Activated T-cell treated with anti-CD3 and anti-CD28 coated beads for 4 hours (primary cell): ENCODE data around the gene GRAP.

Experiments
- DNase-seq: peaks from one replicate; pipeline ENCODE4 v3.0.0-alpha.2; 2020

GRAP gene

DNA sequence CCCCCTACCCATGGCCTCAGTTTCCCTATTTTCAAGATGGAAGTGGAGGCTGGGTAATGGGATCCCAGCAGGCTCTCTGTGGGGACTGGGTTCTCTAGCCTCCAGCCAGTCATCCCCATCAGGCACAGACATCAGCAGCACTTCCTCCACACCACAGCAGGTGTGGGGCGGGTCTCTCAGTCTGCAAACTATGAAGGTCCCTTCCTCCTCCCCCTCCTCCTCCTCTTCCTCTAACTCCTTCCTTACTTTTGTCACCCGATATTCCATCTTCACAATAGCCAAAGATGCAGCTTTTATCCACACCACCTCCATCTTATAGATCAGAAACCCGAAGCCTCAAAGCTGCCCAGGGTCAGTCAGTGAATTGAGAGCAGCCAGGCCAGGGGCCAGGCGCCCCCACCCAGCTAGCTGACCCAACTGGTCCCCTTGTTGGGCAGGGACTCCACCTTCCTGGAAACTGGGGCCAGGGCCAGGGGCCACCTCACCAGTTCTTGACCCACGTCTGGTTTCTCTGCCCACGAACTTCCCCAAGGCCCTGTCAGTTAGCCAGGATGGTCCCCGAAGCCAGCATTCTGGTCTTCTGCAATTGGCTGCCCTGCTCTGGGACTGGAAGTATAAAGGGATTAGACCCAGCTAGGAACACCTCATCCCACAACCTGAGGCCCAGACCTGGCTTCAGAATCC is 44.7 kb downstream of the GRAP start:
- no peak for DNase-seq

DNA sequence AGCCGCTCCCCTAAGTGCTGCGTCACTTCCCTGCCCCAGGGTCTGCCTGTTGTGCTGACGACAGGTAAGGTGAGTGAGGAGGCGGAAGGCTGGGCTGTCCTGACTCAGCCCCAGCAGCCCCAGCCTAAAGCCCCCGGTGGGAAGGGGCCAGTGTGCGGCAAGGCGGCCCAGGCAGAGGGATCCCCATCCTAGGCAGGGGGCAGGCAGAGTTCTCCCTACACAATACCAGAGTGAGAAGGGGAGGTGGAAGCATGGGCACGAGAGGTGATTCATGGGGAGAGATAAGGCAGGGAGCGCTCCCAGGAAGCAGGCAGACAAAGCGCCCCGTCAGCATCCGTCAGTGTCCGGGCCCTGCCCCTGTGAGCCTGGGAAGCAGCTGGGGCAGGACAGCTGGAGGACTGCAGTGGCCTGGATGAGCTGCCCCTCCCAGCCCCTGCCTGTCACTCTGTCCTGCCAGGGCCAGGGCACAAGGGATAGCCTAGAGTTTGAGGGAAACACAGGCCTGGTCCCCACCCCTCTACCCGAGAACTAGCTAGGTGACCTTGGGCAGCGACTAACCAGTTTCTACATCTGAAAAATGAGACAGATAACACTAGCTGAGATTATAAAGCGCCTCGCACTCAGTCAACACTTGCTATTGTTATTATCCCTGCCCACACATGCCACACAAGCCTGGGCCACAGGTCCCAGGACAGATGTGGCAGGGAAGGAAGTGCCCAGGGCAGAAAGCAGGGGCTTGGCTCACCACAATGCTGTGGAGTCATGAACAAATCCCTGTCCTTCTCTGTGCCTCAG is 46.0 kb downstream of the GRAP start:
- no peak for DNase-seq

DNA sequence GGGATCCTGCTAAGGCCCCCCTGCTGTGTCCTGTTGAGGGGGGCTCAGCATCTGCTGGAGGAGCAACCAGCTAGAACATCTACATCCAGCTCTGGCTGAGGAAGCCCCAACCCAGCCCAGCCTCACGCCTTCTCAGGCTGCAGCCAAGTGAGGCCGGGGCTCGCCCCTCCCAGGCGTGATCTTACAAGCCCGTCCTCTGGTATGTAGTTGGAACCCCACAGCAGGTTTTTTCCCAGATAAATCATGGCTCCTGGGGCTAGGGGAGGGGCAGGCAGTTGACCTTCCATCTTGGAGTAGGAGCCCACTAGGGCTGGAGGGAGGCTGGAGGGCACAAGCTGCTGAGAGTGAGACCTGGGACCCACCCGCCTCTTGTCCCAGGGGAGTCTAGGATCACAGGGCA is 46.8 kb downstream of the GRAP start:
- no peak for DNase-seq

DNA sequence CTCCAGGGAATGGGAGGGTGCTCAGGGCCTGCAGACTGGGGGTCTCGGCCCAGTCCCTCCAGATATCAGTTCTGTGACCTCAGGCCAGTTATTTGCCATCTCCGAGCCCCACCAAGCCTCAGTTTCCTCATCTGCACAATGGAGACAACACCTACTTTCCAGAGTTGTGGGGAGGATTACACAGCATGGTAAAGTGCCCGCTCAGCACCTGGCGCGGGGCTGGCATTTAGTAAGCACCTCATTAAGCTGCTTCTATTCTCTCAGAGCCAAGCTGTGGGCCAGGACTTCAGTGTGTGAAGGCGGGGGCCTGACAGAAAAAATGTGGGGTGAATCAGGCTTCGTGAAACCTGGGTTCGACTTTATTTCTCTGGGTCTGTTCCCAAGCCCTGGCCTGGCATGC is 47.4 kb downstream of the GRAP start:
- no peak for DNase-seq

DNA sequence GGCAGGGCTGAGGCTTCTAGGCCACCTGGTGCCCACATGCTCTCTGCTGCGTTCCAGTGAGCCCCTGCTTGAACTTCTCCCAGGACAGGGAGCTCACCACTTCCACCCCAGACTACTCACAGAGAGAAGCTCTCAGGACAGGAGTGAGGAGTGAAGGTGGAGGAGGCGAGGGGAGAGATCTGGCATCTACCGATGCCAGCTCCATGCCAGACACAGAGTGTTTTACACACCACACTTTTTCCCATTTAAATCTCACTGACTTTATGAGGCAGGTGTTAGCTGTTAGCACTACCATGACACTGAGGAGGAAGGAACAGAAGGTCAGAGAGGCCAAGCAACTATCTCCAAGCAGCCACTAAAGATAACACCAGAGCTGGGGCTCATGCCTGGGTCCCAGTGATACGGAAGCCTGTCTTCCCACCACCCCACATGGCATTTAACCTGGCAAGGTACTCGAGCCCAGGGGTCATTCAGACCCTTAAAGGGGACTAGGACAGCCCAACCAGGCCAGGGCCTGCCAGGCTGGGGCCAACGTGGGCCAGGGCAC is 49.0 kb downstream of the GRAP start:
- DNase-seq = no peak

DNA sequence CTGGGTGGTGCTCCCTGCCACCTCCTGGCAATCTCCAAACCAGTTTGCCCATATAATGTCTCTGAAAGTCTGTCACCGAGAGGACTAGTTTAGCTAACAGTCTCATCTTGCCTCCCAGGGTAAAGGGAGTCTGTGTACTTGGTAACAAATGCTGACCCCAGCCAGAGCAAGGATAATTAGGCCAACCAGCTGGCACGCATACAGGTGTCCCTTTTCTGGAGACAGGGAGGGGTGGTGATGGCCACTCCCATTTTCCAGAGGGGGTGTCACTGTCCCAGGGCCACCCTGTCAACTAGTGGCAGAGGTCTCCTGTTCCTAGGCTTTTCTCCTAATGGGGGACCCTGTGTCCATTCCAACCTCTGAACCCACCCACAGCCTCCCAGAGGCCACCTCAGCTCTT is 50.3 kb downstream of the GRAP start:
- no peak for DNase-seq

DNA sequence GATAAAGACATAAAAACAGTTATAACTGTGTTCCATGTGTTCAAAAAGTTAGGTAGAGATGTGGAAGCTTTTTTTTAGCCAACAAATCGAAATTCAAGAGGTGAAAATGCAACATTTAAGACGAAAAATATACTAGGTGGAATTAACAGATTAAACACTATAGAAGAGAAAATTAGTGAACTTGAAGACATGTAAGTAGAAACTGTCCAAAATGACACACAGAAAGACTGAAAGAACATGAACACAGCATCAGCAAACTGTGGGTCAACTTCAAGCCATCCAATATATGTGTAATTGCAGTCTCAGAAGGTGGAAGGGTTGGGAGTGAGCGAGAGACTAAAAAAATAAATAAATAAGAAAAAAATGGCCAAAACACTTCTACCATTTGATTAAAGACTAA is 51.5 kb downstream of the GRAP start:
- DNase-seq = no peak

DNA sequence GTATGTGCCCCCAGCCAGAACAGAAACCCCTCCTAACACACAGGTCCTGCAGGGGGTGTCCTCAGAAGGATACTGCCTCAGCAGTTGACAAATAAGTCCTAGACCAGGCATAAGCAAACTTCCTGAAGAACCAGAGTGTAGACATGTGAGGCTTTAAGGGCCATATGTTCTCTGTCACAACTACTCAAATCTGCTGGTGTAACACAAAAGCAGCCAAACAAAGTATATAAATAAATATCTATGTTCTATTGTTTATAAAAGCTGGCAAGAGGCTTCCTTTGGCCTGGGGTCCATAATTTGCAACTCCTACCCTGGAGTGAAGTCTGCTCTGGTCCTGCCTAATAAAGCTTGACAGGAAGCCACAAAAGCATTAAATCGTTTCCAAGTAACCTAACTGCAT is 52.1 kb downstream of the GRAP start:
- no peak for DNase-seq

DNA sequence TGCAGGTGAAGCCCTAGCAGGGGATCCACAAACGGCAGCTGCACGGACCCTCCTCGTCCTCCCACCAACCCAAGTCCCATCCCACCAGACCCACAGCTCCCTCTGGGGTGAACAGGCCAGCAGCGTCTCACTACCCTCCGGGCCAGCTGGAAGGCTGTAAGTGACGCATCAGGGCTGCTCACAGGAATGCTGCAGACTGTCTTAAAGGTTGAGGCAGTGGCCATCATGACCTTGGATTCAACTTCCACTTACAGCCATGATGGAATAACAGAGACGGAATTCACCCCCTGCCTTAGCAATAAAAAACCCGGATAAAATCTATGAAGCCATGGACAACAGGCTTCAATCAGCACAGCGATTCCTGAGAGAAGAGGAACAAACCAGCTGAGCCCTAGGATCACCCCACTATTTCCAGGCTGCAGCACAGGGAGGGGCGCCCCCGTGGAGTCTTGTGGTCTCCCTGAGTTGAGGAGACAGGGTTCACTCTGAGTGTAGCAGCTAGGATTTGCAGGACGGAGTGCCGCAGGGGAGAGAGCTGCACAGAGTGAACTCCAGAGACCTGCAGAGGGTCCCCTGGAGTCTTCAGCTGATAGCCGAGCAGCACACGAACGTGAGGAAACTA is 52.7 kb downstream of the GRAP start:
- DNase-seq = no peak

DNA sequence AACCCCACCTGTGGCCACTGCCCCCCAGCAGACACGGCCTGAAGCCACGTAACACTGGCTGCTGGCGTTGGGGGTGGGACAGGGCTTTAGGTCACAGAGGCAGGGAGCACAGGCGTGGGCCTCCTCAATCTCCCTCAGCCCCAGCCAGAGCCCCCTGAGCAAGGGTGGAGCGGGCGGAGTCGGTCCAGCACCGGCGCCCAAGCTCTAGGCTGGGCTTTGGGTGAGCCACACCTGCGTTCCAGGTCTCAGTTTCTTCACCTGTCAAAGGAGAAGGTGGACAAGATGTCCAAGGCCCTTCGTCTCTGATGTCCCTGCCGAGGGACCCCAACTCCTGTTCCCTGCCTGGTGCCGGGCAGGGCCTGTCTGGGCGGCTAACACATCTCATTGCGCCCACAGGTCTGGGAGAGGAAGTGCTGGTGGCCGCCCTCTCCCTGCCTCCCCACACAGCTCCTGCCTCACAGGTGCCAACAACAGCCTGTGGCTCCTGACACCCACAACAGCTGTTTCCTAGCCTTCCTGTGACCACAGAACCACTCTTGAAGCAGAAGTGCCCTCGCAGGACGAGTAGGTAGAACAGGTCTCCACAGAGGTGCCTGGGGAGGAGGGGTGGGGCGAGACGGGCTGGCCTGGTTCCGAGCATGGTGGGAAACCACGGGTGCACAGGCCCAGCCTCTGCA is 54.2 kb downstream of the GRAP start:
- no peak for DNase-seq

DNA sequence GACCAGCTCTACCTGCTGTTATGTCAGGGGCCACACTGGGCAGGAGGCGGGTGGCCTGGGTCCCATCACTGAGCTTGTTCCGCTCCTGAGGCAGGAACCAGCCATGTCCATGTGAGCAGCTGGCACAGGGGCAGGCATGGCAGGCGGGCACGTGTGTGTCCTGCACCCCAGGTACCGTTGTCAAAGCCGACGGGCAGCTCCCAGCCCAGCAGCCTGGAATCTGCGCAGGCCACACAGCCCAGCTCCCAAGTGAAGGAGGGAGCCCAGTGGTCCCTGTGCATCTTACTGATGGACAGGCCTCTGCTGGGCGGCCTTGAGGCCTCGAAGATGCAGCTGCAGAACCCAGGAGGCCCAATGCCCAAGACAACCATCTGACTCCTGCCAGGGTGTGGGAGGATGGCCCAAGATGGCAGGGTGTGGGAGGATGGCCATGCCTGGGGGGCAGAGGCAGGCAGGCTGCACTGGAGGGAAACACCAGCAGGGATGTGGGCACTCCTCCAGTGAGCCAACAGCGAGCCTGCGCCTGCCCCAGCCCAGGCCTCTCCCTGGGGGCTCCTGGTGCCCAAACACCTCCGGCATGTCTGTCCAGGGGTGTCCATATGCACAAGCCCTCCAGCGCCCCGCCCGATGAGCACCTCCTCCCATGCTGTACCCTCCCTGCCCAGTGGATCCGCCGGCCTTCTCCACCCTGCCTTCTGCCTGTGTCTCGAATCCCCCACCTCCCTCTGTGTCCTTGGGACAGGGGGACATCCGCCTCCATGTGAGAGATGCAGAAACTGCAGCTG is 55.0 kb downstream of the GRAP start:
- DNase-seq = no peak

DNA sequence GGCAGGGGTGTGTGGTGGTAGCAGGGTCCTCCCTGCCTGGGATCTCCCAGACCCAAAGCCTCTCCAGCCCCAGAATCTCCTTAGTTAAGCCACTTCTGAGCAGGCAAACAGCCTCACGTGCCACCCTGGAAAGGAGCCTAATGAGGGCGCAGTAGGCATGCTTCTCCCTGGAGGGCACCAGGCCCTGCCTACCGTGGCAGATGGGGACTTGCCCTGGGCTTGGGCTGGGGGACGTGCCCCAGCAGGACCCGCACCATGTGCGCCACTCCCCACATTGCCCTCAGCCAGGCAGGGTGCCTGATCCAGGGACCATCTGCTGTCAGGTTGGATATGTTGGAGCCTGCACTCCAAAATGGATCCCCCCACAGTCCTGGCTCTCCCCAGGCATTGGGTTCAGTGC is 56.4 kb downstream of the GRAP start:
- no peak for DNase-seq

DNA sequence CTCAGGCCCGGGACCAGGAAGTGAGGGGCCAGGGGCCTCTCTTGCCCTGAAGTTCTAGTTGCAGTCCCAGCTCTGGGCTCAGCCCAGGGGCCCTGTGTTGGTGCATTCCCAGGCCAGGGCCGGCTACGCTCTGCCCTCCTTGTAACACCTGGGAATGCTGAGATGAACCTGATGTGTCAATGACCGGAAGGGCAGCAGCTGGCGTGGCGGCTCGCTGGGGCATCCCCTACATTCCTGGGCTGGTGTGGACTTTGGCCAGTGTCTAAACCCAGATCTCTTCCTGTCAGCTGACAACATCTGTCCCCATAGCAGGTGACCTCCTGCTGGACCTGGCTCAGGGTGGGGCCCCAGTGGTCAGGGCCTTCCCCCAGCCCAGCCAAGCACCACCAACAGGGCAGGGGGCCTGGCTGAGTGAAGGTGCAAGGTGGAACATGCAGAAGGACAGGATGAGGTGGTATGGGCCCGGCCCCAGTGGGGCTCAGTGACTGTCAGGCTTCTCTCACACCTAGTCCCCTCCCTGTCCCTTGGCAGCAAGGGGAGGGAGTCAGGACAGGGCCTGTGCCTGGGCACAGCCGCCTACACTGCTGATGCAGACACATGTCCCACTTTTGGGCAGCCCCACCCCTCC is 58.1 kb downstream of the GRAP start:
- no peak for DNase-seq

DNA sequence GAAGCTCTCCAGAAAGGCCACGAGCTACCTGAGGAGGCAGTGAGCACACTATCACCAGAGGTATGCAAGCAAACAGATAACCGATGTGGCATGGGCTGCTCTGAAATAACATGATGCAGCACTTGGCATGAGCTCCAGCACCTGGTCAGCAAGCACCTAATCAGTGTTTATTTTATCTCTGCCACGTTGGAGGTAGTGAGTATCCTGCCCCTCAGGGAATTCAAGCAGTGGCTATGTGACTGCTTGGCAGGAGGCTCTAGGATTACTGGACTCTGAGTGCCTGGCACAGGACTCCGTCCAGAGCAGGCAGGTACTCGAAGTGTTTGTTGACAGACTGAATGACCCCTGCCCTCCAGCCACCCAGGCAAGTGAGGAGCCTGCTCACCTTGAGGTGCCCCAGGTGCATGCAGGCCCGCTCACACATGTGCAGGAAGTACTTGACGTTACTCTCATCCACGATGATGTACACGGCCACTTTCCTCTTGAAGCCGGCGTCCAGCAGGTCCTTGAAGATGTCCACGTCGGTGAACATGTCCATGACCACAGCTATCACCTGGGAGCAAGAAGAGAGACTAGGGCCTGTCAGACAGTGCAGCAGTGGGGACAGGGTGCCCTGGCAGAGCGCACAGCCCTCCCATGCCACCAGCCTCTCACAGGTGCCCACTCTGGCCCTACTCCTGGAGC is 58.8 kb downstream of the GRAP start:
- DNase-seq = no peak

DNA sequence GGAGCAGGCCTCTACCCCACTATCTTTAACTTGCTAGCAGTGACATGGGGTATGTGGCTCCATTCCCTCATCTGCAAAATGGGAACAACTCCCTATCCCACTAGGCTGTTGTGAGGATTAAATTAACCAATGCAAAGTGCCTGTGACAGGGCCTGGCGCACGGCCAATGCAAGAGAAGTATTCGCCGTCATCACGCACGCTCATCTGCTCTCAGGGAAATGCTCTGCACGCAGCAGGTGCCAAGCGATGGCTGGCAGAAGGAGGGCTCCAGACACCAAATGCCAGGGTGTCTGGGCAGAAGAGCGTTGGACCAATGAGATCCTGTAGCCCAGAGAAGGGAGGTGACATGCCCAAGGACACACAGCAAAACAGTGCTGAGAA is 59.5 kb downstream of the GRAP start:
- DNase-seq = no peak

DNA sequence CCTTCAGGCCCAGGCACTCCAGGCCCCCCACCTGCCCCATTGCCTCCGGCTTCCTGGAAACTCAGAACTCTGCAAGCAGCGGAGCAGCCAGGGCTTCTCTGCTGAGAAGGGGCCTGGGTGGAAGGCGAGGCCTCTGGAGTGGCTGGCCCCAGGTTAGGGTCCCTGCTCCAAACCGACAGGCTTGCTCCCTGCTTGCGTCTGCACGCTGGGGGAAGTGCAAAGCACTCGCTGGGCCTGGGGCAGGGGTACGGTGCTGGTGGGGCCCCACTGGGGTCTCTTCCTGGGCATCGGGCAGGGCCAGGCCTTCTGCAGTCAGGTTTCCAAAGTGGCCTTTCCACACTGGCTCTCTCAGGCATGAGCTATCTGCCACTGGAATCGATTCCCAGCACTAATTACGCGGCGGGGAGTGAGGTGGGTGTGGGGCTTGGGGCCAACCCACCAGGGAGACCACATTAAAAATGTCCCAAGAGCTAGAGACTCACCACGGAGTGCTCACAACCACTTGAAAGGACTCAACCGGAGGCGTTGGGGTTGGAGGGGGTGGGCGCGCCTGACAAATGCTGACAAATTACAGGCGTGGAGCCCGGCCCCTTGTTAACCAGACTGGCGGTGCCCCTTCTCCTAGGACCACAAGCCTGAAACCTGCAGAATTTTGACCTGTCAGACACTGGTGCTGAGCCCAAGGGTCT is 60.1 kb downstream of the GRAP start:
- no peak for DNase-seq

DNA sequence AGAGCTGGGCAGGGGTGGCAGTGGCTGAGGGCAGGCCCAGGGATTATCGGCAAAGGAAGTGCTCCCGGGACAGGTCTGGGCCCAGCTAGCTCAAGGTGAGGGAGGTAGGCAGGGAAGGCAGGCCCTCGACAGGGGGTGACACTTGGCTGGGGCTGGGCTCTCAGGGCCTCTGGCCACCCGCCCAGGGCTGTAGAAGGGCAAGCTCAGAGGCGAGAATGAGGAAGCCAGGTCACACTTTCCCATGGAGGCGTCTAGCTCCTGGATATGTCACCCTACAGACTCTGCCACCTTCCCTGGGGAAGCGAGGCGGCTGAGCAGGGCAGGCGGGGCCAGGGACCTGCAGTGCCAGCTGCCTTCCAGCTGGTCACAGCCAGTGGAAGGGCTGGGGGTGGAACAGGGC is 61.3 kb downstream of the GRAP start:
- no peak for DNase-seq

DNA sequence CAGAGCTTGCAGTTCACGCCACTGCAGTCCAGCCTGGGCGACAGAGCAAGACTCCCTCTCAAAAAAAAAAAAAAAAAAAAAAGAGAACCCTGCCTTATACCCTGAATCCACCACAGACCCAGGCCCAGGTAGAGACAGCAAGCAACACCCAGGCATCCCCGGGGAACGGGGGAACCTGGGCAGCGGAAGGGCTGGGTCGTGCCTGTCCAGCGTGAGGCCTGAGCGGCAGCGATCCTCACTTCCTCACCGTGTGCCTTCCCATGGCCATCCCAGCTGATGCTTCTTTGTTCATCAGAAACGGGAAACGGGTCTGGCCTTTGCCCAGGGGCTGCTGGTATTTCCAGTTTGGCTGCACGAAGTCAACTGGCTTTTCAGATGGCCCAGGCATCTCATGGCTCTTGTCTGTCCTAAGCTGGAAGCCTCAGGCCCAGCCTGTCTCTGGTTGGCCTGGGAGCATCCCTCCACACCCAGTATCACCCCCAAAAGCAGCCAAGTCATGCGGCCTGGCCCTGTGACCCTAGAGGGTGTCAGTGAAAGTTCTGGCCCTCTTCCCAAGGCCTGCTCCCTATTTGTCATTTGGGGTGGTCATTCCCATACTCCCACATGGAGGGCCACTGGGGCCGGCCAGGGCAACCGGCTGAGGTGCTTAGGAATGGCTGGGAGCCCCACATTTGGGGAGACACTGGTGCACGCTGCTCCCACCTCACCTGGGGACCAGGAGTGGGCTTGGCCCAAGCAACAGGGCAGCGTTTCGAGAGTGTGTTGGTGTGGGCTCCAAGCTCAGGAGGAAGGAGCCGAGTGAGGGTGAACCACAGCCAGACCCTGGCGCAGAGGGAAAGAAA is 62.3 kb downstream of the GRAP start:
- no peak for DNase-seq

DNA sequence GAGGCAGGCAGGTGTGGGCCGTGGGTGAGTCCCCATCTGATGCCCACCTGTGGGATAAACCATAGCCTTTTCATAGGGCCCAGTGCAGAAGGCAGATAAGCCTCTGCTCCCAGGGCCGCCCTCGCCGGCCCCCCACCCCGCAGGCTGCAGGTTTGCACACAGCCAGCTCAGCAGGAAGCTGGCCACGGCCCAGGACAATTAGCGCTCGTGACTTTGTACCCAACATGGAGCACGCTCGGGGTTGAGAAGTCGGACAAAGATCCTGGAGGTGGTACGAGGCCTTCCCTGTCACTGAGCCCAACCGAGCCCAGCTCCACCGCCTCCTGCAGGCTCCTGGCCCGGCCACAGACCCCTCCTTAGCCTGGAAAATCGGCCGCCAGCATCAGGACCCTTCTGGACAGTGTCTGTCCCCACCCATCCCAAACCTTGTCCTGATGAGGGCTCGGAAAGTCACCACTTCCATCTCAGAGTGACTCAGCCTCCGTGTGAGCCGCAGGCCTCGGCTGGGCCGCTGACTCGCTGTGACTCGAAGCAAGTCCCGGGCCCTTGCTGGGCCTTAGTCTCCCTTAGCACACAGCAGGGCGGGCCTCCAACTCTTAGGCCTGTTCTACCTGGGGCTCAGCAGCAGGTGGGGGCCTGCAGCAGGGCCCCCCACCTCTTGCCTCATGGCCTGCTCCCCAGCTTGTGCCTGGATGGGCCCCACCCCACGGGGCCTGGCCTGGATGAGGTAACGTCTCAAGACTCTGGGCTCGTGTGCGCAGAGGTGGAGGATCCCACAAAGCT is 64.9 kb downstream of the GRAP start:
- DNase-seq = no peak
